GM23338 (cell line): ENCODE data around the gene CEACAM19. TPM values are rescaled to one million over a fixed set of nuclear protein-coding genes. Genes with fewer than 3 reads are reported as not detected.

Experiments
- ATAC-seq: fragments of 200-7000 bp; cut with Tn5 transposase; 3 replicates; pipeline ENCODE4 v1.9.1; 2020
- DNase-seq: peaks from one replicate; pipeline ENCODE4 v3.0.0-alpha.2; 2015; ENCODE audit warnings: low spot score
- H2AFZ ChIP-seq: fragments of 200-600 bp; sonication (generic); 2 replicates; pipeline ENCODE4 v1.8.0; 2016; ENCODE audit warnings: antibody characterized with exemption, mild to moderate bottlenecking, moderate library complexity
- H3F3A ChIP-seq: fragments of 200-600 bp; sonication (generic); replicated peaks from 2 replicates; pipeline ENCODE4 v1.8.0; 2017; ENCODE audit warnings: antibody characterized with exemption, mixed run types, low read depth
- H3K27ac ChIP-seq: fragments of 200-600 bp; sonication (generic); 2 replicates; pipeline ENCODE4 v1.6.1; 2016; ENCODE audit warnings: low read depth
- H3K27me3 ChIP-seq: fragments of 200-600 bp; sonication (generic); 2 replicates; pipeline ENCODE4 v1.8.0; 2016; ENCODE audit warnings: mild to moderate bottlenecking, mixed run types, moderate library complexity; ENCODE audit not compliant: insufficient read depth
- H3K36me3 ChIP-seq: fragments of 200-600 bp; sonication (generic); 2 replicates; pipeline ENCODE4 v1.8.0; 2016; ENCODE audit warnings: mild to moderate bottlenecking; ENCODE audit not compliant: insufficient read depth
- H3K4me1 ChIP-seq: fragments of 200-600 bp; sonication (generic); 2 replicates; pipeline ENCODE4 v1.8.0; 2016; ENCODE audit warnings: mild to moderate bottlenecking, moderate library complexity; ENCODE audit not compliant: insufficient read depth
- H3K4me2 ChIP-seq: fragments of 200-600 bp; sonication (generic); 2 replicates; pipeline ENCODE4 v1.7.1; 2017; ENCODE audit warnings: mixed run types
- H3K4me3 ChIP-seq: fragments of 200-600 bp; sonication (generic); 2 replicates; pipeline ENCODE4 v1.6.1; 2016; ENCODE audit warnings: mixed run types
- H3K79me2 ChIP-seq: fragments of 200-600 bp; sonication (generic); replicated peaks from 2 replicates; pipeline ENCODE4 v1.8.0; 2017; ENCODE audit warnings: mild to moderate bottlenecking; ENCODE audit not compliant: insufficient read depth
- H3K9me2 ChIP-seq: fragments of 200-600 bp; sonication (generic); 2 replicates; pipeline ENCODE4 v1.8.0; 2017; ENCODE audit not compliant: insufficient read depth
- H4K20me1 ChIP-seq: fragments of 200-600 bp; sonication (generic); replicated peaks from 2 replicates; pipeline ENCODE4 v1.8.0; 2017; ENCODE audit warnings: mild to moderate bottlenecking; ENCODE audit not compliant: insufficient read depth
- H3K27ac Mint-ChIP-seq: 2 replicates; pipeline ENCODE4 v1.8.0; 2020; ENCODE audit warnings: inconsistent platforms, mild to moderate bottlenecking, moderate library complexity, mixed read lengths
- H3K27me3 Mint-ChIP-seq: 3 replicates; pipeline ENCODE4 v1.8.0; 2022; ENCODE audit warnings: low read depth, mild to moderate bottlenecking, moderate library complexity, mixed read lengths, inconsistent platforms; ENCODE audit not compliant: insufficient read depth, poor library complexity
- H3K36me3 Mint-ChIP-seq: 3 replicates; pipeline ENCODE4 v1.8.0; 2021; ENCODE audit warnings: low read depth, mild to moderate bottlenecking, inconsistent platforms, moderate library complexity, mixed read lengths
- H3K4me1 Mint-ChIP-seq: 3 replicates; pipeline ENCODE4 v1.8.0; 2020; ENCODE audit warnings: mild to moderate bottlenecking, inconsistent platforms, mixed read lengths
- H3K4me3 Mint-ChIP-seq: 3 replicates; pipeline ENCODE4 v1.8.0; 2021; ENCODE audit warnings: moderate library complexity, mild to moderate bottlenecking, inconsistent platforms, mixed read lengths
- H3K9me3 Mint-ChIP-seq: 3 replicates; pipeline ENCODE4 v1.8.0; 2020; ENCODE audit warnings: moderate library complexity, mild to moderate bottlenecking, inconsistent platforms, mixed read lengths
- CREB1 ChIP-seq: fragments of 250-450 bp; sonication (Bioruptor Pico); IDR thresholded peaks from 2 replicates; pipeline ENCODE4 v1.5.0; 2020; ENCODE audit warnings: low read depth, mild to moderate bottlenecking, moderate library complexity
- EZH2 ChIP-seq: fragments of 200-600 bp; sonication (generic); IDR thresholded peaks from one replicate; pipeline ENCODE4 v1.8.0; 2017; ENCODE audit warnings: antibody characterized with exemption, mild to moderate bottlenecking, low read depth; ENCODE audit not compliant: unreplicated experiment
- EZH2phosphoT487 ChIP-seq: fragments of 200-600 bp; sonication (generic); IDR thresholded peaks from one replicate; pipeline ENCODE4 v1.8.1; 2018; ENCODE audit warnings: antibody characterized with exemption; ENCODE audit not compliant: unreplicated experiment
- JUNB ChIP-seq: IDR thresholded peaks from one replicate; pipeline ENCODE4 v1.6.1; 2016; ENCODE audit warnings: antibody characterized with exemption; ENCODE audit not compliant: unreplicated experiment
- NANOG ChIP-seq: IDR thresholded peaks from 2 replicates; pipeline ENCODE4 v1.6.1; 2016; ENCODE audit warnings: antibody characterized with exemption, borderline replicate concordance
- STAT1 ChIP-seq: IDR thresholded peaks from one replicate; pipeline ENCODE4 v1.6.1; 2016; ENCODE audit warnings: antibody characterized with exemption; ENCODE audit not compliant: unreplicated experiment
- ZNF114 ChIP-seq: fragments of 250-450 bp; sonication (Bioruptor Pico); IDR thresholded peaks from 2 replicates; pipeline ENCODE4 v1.5.0; 2020; ENCODE audit warnings: mild to moderate bottlenecking, moderate library complexity
- ZNF331 ChIP-seq: fragments of 250-450 bp; sonication (Bioruptor Pico); IDR thresholded peaks from 2 replicates; pipeline ENCODE4 v1.5.0; 2020; ENCODE audit warnings: low read depth, mild to moderate bottlenecking, moderate library complexity
- polyA plus RNA-seq: library from polyadenylated mRNA; unstranded; fragments of >200 nt; fragmentation: Nextera tagmentation; extraction: Ambion mirVana; gene quantifications from 2 replicates; pipeline ENCODE4 v1.2.1, GENCODE V29; 2016
- total RNA-seq: library from RNA; depleted of rRNA; stranded (reverse); fragments of >200 nt; shearing (Covaris generic); gene quantifications from 2 replicates; pipeline ENCODE4 v1.2.3, GENCODE V29; 2014
- TF ChIP-seq, protein P1 (sequence below), 2 experiments: fragments of 200-600 bp in 1 of 2; sonication (generic) in 1 of 2; conservative IDR thresholded peaks; 2 replicates each; pipeline versions ENCODE4 v1.5.1 to v1.6.1; 2016 to 2017; ENCODE audit warnings: antibody characterized with exemption in 2 of 2, low read depth in 2 of 2, mild to moderate bottlenecking in 2 of 2, moderate library complexity in 1 of 2
- TF ChIP-seq, protein P2 (sequence below): IDR thresholded peaks from one replicate; pipeline ENCODE4 v1.6.1; 2018; ENCODE audit warnings: antibody characterized with exemption; ENCODE audit not compliant: unreplicated experiment
- TF ChIP-seq, protein P3 (sequence below): fragments of 250-450 bp; sonication (Bioruptor Pico); IDR thresholded peaks from 2 replicates; pipeline ENCODE4 v1.5.0; 2020; ENCODE audit warnings: mild to moderate bottlenecking, moderate library complexity
- TF ChIP-seq, protein P4 (sequence below): IDR thresholded peaks from 2 replicates; pipeline ENCODE4 v1.6.1; 2016; ENCODE audit warnings: antibody characterized with exemption

Gene CEACAM19
- total and polyA plus RNA-seq, 2 experiments from 2014 or later = 0.38 to 0.76 TPM

DNA sequence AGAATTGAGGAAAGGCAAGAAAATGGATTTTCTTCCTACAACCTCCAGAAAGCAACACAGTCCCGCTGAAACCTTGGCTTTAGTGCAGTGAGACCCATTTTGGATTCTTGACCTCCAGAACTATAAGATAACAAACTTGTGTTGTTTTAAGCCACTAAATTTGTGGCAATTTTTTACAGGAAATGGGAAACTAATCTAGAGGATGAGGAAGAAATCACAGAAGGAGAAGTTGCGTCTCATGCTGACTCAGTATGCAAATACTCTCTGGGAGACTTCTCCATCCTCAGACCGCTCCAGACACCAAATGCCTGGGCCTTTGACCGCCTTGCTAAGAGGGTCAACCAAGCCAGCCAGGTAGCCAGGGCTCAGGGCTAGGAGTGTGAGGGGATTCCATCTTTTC is 14.6 kb downstream of the CEACAM19 start:
- Mint-ChIP-seq H3K9me3 (no peaks in the 10 kb centered on the region; the same call in 2 of the 3 replicates), H3K4me1 (peaks cover 16% of the 10 kb centered on the region; the same call in 2 of the 3 replicates), H3K27me3 (peaks cover 11% of the 10 kb centered on the region), H3K27ac (no peak overlapping the region), H3K4me3 (no peak overlapping the region), H3K36me3 (no peaks in the 10 kb centered on the region)
- no peak overlapping the region for H2AFZ ChIP-seq
- H4K20me1 ChIP-seq = no peaks in the 10 kb centered on the region
- no peak overlapping the region for H3K4me2 ChIP-seq
- H3K36me3 ChIP-seq = no peaks in the 10 kb centered on the region
- TF ChIP-seq, protein P1, sequence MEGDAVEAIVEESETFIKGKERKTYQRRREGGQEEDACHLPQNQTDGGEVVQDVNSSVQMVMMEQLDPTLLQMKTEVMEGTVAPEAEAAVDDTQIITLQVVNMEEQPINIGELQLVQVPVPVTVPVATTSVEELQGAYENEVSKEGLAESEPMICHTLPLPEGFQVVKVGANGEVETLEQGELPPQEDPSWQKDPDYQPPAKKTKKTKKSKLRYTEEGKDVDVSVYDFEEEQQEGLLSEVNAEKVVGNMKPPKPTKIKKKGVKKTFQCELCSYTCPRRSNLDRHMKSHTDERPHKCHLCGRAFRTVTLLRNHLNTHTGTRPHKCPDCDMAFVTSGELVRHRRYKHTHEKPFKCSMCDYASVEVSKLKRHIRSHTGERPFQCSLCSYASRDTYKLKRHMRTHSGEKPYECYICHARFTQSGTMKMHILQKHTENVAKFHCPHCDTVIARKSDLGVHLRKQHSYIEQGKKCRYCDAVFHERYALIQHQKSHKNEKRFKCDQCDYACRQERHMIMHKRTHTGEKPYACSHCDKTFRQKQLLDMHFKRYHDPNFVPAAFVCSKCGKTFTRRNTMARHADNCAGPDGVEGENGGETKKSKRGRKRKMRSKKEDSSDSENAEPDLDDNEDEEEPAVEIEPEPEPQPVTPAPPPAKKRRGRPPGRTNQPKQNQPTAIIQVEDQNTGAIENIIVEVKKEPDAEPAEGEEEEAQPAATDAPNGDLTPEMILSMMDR (conservative IDR thresholded peaks at IDR 0.05; ENCODE audit: low read depth in 2 of 2) = no peak
- TF ChIP-seq ZNF331 (CRISPR knock-in tag) (no peak), STAT1 (no peak), NANOG (no peak), CREB1 (CRISPR knock-in tag) (no peak), JUNB (no peak), EZH2phosphoT487 (no peak), EZH2 (no peak), ZNF114 (no peak)
- TF ChIP-seq, protein P2, sequence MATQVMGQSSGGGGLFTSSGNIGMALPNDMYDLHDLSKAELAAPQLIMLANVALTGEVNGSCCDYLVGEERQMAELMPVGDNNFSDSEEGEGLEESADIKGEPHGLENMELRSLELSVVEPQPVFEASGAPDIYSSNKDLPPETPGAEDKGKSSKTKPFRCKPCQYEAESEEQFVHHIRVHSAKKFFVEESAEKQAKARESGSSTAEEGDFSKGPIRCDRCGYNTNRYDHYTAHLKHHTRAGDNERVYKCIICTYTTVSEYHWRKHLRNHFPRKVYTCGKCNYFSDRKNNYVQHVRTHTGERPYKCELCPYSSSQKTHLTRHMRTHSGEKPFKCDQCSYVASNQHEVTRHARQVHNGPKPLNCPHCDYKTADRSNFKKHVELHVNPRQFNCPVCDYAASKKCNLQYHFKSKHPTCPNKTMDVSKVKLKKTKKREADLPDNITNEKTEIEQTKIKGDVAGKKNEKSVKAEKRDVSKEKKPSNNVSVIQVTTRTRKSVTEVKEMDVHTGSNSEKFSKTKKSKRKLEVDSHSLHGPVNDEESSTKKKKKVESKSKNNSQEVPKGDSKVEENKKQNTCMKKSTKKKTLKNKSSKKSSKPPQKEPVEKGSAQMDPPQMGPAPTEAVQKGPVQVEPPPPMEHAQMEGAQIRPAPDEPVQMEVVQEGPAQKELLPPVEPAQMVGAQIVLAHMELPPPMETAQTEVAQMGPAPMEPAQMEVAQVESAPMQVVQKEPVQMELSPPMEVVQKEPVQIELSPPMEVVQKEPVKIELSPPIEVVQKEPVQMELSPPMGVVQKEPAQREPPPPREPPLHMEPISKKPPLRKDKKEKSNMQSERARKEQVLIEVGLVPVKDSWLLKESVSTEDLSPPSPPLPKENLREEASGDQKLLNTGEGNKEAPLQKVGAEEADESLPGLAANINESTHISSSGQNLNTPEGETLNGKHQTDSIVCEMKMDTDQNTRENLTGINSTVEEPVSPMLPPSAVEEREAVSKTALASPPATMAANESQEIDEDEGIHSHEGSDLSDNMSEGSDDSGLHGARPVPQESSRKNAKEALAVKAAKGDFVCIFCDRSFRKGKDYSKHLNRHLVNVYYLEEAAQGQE = no peak
- TF ChIP-seq, protein P3, sequence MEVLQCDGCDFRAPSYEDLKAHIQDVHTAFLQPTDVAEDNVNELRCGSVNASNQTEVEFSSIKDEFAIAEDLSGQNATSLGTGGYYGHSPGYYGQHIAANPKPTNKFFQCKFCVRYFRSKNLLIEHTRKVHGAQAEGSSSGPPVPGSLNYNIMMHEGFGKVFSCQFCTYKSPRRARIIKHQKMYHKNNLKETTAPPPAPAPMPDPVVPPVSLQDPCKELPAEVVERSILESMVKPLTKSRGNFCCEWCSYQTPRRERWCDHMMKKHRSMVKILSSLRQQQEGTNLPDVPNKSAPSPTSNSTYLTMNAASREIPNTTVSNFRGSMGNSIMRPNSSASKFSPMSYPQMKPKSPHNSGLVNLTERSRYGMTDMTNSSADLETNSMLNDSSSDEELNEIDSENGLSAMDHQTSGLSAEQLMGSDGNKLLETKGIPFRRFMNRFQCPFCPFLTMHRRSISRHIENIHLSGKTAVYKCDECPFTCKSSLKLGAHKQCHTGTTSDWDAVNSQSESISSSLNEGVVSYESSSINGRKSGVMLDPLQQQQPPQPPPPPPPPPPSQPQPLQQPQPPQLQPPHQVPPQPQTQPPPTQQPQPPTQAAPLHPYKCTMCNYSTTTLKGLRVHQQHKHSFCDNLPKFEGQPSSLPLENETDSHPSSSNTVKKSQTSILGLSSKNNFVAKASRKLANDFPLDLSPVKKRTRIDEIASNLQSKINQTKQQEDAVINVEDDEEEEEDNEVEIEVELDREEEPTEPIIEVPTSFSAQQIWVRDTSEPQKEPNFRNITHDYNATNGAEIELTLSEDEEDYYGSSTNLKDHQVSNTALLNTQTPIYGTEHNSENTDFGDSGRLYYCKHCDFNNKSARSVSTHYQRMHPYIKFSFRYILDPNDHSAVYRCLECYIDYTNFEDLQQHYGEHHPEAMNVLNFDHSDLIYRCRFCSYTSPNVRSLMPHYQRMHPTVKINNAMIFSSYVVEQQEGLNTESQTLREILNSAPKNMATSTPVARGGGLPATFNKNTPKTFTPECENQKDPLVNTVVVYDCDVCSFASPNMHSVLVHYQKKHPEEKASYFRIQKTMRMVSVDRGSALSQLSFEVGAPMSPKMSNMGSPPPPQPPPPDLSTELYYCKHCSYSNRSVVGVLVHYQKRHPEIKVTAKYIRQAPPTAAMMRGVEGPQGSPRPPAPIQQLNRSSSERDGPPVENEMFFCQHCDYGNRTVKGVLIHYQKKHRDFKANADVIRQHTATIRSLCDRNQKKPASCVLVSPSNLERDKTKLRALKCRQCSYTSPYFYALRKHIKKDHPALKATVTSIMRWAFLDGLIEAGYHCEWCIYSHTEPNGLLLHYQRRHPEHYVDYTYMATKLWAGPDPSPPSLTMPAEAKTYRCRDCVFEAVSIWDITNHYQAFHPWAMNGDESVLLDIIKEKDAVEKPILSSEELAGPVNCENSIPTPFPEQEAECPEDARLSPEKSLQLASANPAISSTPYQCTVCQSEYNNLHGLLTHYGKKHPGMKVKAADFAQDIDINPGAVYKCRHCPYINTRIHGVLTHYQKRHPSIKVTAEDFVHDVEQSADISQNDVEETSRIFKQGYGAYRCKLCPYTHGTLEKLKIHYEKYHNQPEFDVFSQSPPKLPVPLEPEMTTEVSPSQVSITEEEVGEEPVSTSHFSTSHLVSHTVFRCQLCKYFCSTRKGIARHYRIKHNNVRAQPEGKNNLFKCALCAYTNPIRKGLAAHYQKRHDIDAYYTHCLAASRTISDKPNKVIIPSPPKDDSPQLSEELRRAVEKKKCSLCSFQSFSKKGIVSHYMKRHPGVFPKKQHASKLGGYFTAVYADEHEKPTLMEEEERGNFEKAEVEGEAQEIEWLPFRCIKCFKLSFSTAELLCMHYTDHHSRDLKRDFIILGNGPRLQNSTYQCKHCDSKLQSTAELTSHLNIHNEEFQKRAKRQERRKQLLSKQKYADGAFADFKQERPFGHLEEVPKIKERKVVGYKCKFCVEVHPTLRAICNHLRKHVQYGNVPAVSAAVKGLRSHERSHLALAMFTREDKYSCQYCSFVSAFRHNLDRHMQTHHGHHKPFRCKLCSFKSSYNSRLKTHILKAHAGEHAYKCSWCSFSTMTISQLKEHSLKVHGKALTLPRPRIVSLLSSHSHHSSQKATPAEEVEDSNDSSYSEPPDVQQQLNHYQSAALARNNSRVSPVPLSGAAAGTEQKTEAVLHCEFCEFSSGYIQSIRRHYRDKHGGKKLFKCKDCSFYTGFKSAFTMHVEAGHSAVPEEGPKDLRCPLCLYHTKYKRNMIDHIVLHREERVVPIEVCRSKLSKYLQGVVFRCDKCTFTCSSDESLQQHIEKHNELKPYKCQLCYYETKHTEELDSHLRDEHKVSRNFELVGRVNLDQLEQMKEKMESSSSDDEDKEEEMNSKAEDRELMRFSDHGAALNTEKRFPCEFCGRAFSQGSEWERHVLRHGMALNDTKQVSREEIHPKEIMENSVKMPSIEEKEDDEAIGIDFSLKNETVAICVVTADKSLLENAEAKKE (CRISPR knock-in tag) = no peak
- TF ChIP-seq, protein P4, sequence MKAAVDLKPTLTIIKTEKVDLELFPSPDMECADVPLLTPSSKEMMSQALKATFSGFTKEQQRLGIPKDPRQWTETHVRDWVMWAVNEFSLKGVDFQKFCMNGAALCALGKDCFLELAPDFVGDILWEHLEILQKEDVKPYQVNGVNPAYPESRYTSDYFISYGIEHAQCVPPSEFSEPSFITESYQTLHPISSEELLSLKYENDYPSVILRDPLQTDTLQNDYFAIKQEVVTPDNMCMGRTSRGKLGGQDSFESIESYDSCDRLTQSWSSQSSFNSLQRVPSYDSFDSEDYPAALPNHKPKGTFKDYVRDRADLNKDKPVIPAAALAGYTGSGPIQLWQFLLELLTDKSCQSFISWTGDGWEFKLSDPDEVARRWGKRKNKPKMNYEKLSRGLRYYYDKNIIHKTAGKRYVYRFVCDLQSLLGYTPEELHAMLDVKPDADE = no peak
- H3F3A ChIP-seq = no peaks in the 10 kb centered on the region
- no peak overlapping the region for H3K4me3 ChIP-seq
- no peaks in the 10 kb centered on the region for H3K27me3 ChIP-seq
- 0 out of 2 replicates have a peak, but pooled peaks cover 6% of the 10 kb centered on the region for H3K4me1 ChIP-seq
- H3K27ac ChIP-seq = no peak overlapping the region
- DNase-seq (no peak), ATAC-seq (no peak)
- H3K9me2 ChIP-seq = no peaks in the 10 kb centered on the region
- H3K79me2 ChIP-seq = no peaks in the 10 kb centered on the region
